Omental fat pad (tissue), 4 donors: Measurements from ENCODE around the gene APOC3. TPM values are rescaled to one million over a fixed set of nuclear protein-coding genes. Genes with fewer than 3 reads are reported as not detected.
A peak's percentile ranks its signal among the peaks of the same experiment; 100 is the strongest.

Experiments
- ATAC-seq: fragments of 150-250 bp; one replicate; pipeline ENCODE4 v1.9.1; 2016; ENCODE audit warnings: mild to moderate bottlenecking, moderate library complexity; ENCODE audit not compliant: low FRiP score
- DNase-seq: peaks from one replicate; pipeline ENCODE4 v3.0.0-alpha.2; 2019; ENCODE audit warnings: low spot score
- CTCF ChIP-seq, 3 donors: fragments of 450-650 bp; IDR thresholded peaks; one replicate each; pipeline ENCODE4 v1.5.1; 2016 to 2017; ENCODE audit warnings: antibody characterized with exemption in 3 of 3, mild to moderate bottlenecking in 3 of 3, moderate library complexity in 2 of 3
- total RNA-seq, 4 donors: library from RNA; depleted of rRNA; stranded (reverse); fragments of >200 nt; gene quantifications; one replicate each; pipeline ENCODE4 v1.1.0, GENCODE V29; 2016

Gene APOC3
- total RNA-seq, 4 donors from 2014 or later = 3.5 TPM; not detected in 3

DNA sequence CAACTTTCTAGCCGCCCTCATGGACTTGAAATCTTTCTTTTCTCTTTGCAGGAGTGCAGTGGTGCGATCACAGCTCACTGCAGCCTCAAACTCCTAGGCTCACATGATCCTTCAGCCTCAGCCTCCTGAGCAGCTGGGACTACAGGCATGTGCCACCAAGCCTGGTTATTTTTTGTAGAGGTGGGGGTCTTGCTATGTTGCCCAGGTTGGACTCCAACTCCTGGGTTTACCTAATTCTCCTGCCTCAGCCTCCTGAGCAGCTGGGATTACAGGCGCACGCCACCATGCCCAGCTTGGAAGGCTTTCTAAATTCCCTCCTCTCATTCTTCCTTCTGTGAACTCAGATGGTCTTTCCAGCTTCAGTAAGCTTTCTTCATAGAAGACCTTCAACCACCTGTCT lies 12.4 kb downstream of the APOC3 start:
- TF ChIP-seq CTCF (IDR thresholded peaks at IDR 0.05) = no peak
- ATAC-seq (no peak), DNase-seq (no peak)

DNA sequence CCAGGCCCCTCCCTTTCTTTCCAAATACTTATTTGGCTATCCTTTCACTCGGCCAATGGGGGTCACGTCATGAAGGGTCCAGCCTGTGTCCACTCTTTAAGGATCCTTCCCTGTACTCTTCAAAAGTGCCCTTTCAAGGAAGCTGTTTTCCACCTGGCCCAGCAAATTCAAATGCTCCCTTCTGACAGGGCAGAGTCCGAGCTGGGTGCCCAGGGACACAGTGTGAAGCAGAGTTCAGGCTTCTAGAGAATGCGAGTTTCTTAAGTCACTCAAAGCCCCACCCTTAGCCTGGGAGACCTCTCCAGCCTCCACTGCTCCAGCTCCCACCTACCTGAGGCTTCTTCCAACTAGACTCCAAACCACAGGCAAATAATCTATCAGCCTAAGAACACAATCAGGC lies 13.2 kb downstream of the APOC3 start:
- no peak for TF ChIP-seq CTCF (IDR thresholded peaks at IDR 0.05)
- DNase-seq (no peak), ATAC-seq (peak; percentile 46)

- TF ChIP-seq CTCF (IDR thresholded peaks at IDR 0.05) = no peak
- DNase-seq (no peak), ATAC-seq (no peak)
These were observed 14.0 kb downstream of the APOC3 start for GRCh38 chr11:116843661-116844060.

- DNase-seq (no peak), ATAC-seq (no peak)
- TF ChIP-seq CTCF (IDR thresholded peaks at IDR 0.05) = no peak
These were observed 15.0 kb downstream of the APOC3 start for GRCh38 chr11:116844722-116845121.

GRCh38 chr11:116847612-116848011 lies 17.9 kb downstream of the APOC3 start:
- no peak for TF ChIP-seq CTCF (IDR thresholded peaks at IDR 0.05)
- DNase-seq (no peak), ATAC-seq (no peak)

- TF ChIP-seq CTCF (IDR thresholded peaks at IDR 0.05) = no peak
- no peak for DNase-seq
- no peak for ATAC-seq
These were observed 19.4 kb downstream of the APOC3 start for GRCh38 chr11:116849060-116849459.

- ATAC-seq (no peak), DNase-seq (no peak)
- no peak for TF ChIP-seq CTCF (IDR thresholded peaks at IDR 0.05)
These were observed 19.8 kb downstream of the APOC3 start for GRCh38 chr11:116849486-116849885.
